A549 (cell line): Measurements from ENCODE around the gene FAM72B.
"Not testable (repeated sequence)": the region's sequence is repeated elsewhere in the genome, so short reads cannot be mapped to it uniquely, and the experiment has no call there.

Experiments
- CHD2 ChIP-seq: fragments of 150-350 bp; IDR thresholded peaks from 2 replicates; pipeline ENCODE4 v1.6.1; 2014; ENCODE audit warnings: low read length; ENCODE audit not compliant: partially characterized antibody
- CTCF ChIP-seq: fragments of >200 bp; sonication (Bioruptor Twin); formaldehyde crosslinking; IDR thresholded peaks from 3 replicates; pipeline ENCODE4 v1.5.1; 2016
- EHMT2 ChIP-seq: fragments of 200-600 bp; sonication (generic); IDR thresholded peaks from 2 replicates; pipeline ENCODE4 v1.6.1; 2016; ENCODE audit warnings: antibody characterized with exemption, low read depth, mild to moderate bottlenecking, moderate library complexity
- EP300 ChIP-seq, 2 experiments: fragments of >200 bp; sonication (Bioruptor Twin); formaldehyde crosslinking; IDR thresholded peaks; 2 replicates in 1 of 2; 3 replicates in 1 of 2; pipeline ENCODE4 v1.6.1; 2016 to 2017
- FOSB ChIP-seq: fragments of 250-450 bp; sonication (Bioruptor Pico); IDR thresholded peaks from 2 replicates; pipeline ENCODE4 v1.5.0; 2020; ENCODE audit warnings: mild to moderate bottlenecking, moderate library complexity
- MAX ChIP-seq: IDR thresholded peaks from 2 replicates; pipeline ENCODE4 v1.6.1; 2012
- PBX3 ChIP-seq: IDR thresholded peaks from 2 replicates; pipeline ENCODE4 v1.6.1; 2012
- POLR2A ChIP-seq: IDR thresholded peaks from 2 replicates; pipeline ENCODE4 v1.6.1; 2012; ENCODE audit warnings: mild to moderate bottlenecking, low read length
- REST ChIP-seq: fragments of 200-600 bp; sonication (generic); IDR thresholded peaks from 2 replicates; pipeline ENCODE4 v1.6.1; 2016; ENCODE audit warnings: antibody characterized with exemption, mild to moderate bottlenecking, moderate library complexity
- RFX5 ChIP-seq: fragments of 450-650 bp; IDR thresholded peaks from 2 replicates; pipeline ENCODE4 v1.7.1; 2014; ENCODE audit warnings: antibody characterized with exemption, mild to moderate bottlenecking, moderate library complexity
- ZC3H11A ChIP-seq: fragments of 450-650 bp; IDR thresholded peaks from 2 replicates; pipeline ENCODE4 v1.6.1; 2014; ENCODE audit warnings: antibody characterized with exemption, mild to moderate bottlenecking

- TF ChIP-seq CHD2; MAX; CTCF; RFX5; EHMT2; ZC3H11A; REST; EP300 (IDR thresholded peaks at IDR 0.05); PBX3; FOSB; POLR2A: not testable (repeated sequence)
Measured at GRCh38 chr1:121221770-121222169, 37.6 kb upstream of the FAM72B start.
